Uterus (tissue), 4 donors: ENCODE results near the gene CFAP251. TPM values are rescaled to one million over a fixed set of nuclear protein-coding genes. Genes with fewer than 3 reads are reported as not detected.

Experiments
- DNase-seq, 2 donors: peaks; one replicate each; pipeline ENCODE4 v3.0.0-alpha.2; 2019 to 2020
- H3K27ac ChIP-seq, 2 donors: fragments of 200-600 bp; sonication (generic); 1 replicate in 1 of 2; 2 replicates in 1 of 2; pipeline ENCODE4 v1.5.1; 2016 to 2018
- H3K27me3 ChIP-seq, 2 donors: fragments of 200-600 bp; sonication (generic); one replicate each; pipeline ENCODE4 v1.5.1; 2018 to 2019; ENCODE audit warnings: control low read depth in 1 of 2
- H3K36me3 ChIP-seq, 2 donors: fragments of 200-600 bp; sonication (generic); one replicate each; pipeline ENCODE4 v1.5.1; 2019; ENCODE audit warnings: control low read depth in 1 of 2
- H3K4me1 ChIP-seq, 2 donors: fragments of 200-600 bp; sonication (generic); one replicate each; pipeline ENCODE4 v1.5.1; 2018 to 2019; ENCODE audit warnings: control low read depth in 1 of 2
- H3K4me3 ChIP-seq, 2 donors: fragments of 200-600 bp; sonication (generic); 1 replicate in 1 of 2; 2 replicates in 1 of 2; pipeline ENCODE4 v1.5.1; 2018 to 2019; ENCODE audit warnings: mild to moderate bottlenecking in 1 of 2
- H3K9me3 ChIP-seq, 2 donors: fragments of 200-600 bp; sonication (generic); one replicate each; pipeline ENCODE4 v1.5.1; 2019; ENCODE audit warnings: control low read depth in 1 of 2
- POLR2A ChIP-seq, 2 donors: fragments of 450-650 bp; IDR thresholded peaks; one replicate each; pipeline ENCODE4 v1.6.1; 2016; ENCODE audit warnings: antibody characterized with exemption in 2 of 2, mild to moderate bottlenecking in 1 of 2, moderate library complexity in 1 of 2
- intact Hi-C: fragments of 100-400 bp; cut with DNase I; formaldehyde crosslinking; loops from one replicate; pipeline ENCODE4 v1.15.1; 2023; ENCODE audit warnings: low total_unique reads
- total RNA-seq, 4 donors: library from RNA; depleted of rRNA in 3 of 4; stranded (reverse); fragments of >200 nt in 3 of 4; gene quantifications; one replicate each; pipeline versions ENCODE4 v1.1.0 to v1.2.4, GENCODE V29; 2014 to 2023
- TF ChIP-seq, protein P1 (sequence below), 4 experiments: fragments of 200-600 bp in 2 of 4; fragments of 450-650 bp in 2 of 4; sonication (generic) in 2 of 4; IDR thresholded peaks; one replicate each; pipeline ENCODE4 v1.5.1; 2016 to 2019; ENCODE audit warnings: antibody characterized with exemption in 4 of 4, mild to moderate bottlenecking in 2 of 4, moderate library complexity in 1 of 4
- donor health status: DM: yes; HTN: yes; CAD: no.

CFAP251 gene
- total RNA-seq, 4 donors from 2014 or later, result 5.9 to 135 (median 12.7) TPM

DNA sequence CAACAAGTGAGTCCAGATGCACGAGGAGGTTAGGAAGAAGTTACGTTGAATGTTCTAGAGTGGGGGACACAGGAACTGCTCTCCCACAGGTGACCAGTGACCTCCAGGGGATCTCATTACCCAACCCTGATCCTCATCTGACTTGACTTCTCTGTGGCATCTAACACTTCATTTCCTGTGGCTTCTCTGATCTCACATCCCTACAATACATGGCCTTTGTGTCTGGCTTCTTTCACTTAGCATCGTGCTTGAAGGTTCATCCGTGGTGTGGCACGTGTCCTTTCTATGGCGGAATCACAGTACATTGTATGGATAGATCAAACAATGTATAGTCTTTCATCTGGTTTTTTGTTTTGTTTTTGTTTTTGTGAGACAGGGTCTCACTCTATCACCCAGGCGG lies 19.3 kb downstream of the CFAP251 start:
- TF ChIP-seq POLR2A (IDR thresholded peaks at IDR 0.05), result no peak
- TF ChIP-seq, protein P1, sequence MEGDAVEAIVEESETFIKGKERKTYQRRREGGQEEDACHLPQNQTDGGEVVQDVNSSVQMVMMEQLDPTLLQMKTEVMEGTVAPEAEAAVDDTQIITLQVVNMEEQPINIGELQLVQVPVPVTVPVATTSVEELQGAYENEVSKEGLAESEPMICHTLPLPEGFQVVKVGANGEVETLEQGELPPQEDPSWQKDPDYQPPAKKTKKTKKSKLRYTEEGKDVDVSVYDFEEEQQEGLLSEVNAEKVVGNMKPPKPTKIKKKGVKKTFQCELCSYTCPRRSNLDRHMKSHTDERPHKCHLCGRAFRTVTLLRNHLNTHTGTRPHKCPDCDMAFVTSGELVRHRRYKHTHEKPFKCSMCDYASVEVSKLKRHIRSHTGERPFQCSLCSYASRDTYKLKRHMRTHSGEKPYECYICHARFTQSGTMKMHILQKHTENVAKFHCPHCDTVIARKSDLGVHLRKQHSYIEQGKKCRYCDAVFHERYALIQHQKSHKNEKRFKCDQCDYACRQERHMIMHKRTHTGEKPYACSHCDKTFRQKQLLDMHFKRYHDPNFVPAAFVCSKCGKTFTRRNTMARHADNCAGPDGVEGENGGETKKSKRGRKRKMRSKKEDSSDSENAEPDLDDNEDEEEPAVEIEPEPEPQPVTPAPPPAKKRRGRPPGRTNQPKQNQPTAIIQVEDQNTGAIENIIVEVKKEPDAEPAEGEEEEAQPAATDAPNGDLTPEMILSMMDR (IDR thresholded peaks at IDR 0.05), result no peak
- H3K4me3 ChIP-seq, result no peak overlapping the region
- no peaks in the 10 kb centered on the region for H3K36me3 ChIP-seq
- no peak for DNase-seq
- no peak overlapping the region for H3K27ac ChIP-seq
- no peaks in the 10 kb centered on the region for H3K27me3 ChIP-seq
- intact Hi-C loops, result no loop called here
- no peaks in the 10 kb centered on the region for H3K9me3 ChIP-seq
- no peaks in the 10 kb centered on the region for H3K4me1 ChIP-seq

DNA sequence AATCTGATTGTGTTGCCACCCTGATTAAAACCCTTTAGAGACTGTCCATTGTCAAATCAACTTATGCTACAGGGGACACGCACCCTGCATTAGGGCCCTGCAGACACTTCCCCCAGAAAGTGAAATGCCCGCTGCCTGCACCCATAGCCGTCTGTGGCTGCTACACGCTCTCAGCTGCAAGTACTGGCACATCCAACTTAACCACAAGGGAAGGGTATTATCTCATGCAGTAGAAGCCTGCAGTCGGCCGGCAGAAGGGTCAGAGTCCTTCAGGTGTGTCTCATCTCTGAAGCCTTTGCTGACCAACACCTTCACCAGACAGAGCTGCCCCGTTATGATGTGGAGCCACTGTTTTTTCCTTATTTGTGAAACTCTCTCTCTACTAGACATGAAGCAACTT lies 20.8 kb downstream of the CFAP251 start:
- H3K27ac ChIP-seq, result no peak overlapping the region
- TF ChIP-seq POLR2A (IDR thresholded peaks at IDR 0.05), result no peak
- TF ChIP-seq, protein P1 (IDR thresholded peaks at IDR 0.05), result no peak
- H3K36me3 ChIP-seq, result no peaks in the 10 kb centered on the region
- DNase-seq, result no peak
- no peaks in the 10 kb centered on the region for H3K9me3 ChIP-seq
- intact Hi-C loops, result no loop called here
- H3K4me1 ChIP-seq, result no peaks in the 10 kb centered on the region
- no peak overlapping the region for H3K4me3 ChIP-seq
- no peaks in the 10 kb centered on the region for H3K27me3 ChIP-seq

DNA sequence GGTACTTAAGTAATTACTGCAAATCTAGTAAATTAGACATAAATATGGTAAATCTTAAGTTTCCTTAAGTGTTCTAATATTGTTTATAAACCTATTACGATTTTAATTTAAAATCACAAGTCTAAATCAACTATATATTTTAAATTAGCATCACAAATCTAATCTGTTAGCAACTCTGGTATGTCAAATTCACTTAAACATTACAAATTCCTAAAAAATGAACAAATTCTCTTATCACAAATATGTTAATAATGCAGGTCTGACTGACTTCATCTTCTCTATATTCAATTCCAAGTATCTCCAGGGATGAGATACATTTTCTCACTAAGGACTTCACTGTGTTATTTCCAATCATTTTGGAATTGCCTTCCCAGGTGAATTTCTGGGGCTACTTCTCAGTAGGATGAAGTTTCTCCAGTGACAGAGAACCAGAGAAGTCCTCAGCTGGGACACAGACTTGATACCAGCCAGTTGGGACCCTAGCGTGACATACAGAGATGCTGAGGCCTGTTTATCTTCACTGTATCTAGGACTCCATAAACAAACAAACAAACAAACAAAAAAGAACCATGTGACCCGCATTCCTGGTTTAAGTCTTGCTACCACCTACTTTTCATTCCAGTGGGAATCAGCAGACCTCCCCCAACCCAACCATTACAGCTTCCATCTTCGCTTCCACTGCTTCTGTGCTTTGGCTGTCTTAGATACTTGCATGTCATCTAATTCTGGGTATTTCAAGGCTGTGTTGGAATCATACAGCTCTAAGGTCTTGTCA lies 21.8 kb downstream of the CFAP251 start:
- Histone ChIP-seq H3K36me3 (no peaks in the 10 kb centered on the region), H3K27me3 (no peaks in the 10 kb centered on the region), H3K4me3 (no peak overlapping the region), H3K27ac (no peak overlapping the region), H3K4me1 (no peaks in the 10 kb centered on the region), H3K9me3 (no peaks in the 10 kb centered on the region)
- TF ChIP-seq POLR2A (IDR thresholded peaks at IDR 0.05), result no peak
- TF ChIP-seq, protein P1 (IDR thresholded peaks at IDR 0.05), result no peak
- DNase-seq, result no peak
- intact Hi-C loops, result no loop called here

DNA sequence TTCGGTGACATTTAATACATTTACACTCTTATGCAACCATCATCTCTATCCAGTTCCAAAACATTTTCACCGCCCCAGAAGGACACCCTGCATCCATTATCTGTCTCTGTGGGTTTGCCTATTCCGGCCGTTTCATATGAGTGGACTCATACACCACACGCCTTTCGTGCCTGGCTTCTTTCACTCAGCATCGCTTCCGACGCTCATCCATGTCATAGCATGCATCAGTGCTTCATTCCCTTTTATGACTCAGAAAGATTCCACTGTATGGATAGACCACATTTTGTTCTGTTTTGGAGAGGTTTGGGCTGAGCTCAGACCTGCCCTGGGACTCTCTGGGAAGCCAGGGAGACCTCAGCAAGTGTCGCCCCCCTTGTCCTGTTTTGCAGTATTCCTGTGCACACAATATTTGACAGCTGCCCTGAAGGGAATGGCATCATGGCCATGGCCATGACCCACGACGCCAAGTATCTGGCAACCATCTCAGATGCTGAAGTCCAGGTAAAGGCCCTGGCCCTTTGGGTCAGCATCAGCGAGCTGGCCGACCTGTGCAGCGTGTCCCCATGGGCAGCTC lies 23.8 kb downstream of the CFAP251 start:
- H3K27ac ChIP-seq, result no peak overlapping the region
- no peaks in the 10 kb centered on the region for H3K36me3 ChIP-seq
- intact Hi-C loops, result no loop called here
- no peaks in the 10 kb centered on the region for H3K4me1 ChIP-seq
- H3K9me3 ChIP-seq, result no peaks in the 10 kb centered on the region
- no peak for DNase-seq
- H3K4me3 ChIP-seq, result no peak overlapping the region
- TF ChIP-seq, protein P1 (IDR thresholded peaks at IDR 0.05), result no peak
- no peak for TF ChIP-seq POLR2A (IDR thresholded peaks at IDR 0.05)
- H3K27me3 ChIP-seq, result no peaks in the 10 kb centered on the region

DNA sequence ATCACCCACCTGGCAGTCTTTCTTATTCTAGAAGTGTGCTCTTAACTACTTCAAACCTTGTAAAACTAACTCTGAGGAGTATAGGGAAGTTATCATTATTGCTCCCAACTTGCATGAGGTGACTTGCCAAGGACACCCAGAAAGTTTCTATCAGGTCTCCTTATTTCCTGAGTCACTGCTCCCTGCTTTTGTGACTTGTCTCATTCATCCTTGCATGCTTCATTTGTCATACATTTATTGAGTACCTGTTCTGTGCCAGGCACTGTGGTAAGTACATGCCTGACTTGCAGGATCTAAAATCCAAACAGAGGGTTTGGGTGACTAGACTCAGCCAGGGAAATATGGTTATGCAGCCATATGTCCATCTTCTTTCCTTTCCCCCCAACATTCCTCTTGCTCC lies 25.5 kb downstream of the CFAP251 start:
- intact Hi-C loops, result no loop called here
- no peaks in the 10 kb centered on the region for H3K4me1 ChIP-seq
- H3K36me3 ChIP-seq, result no peaks in the 10 kb centered on the region
- no peak for DNase-seq
- no peak overlapping the region for H3K4me3 ChIP-seq
- no peaks in the 10 kb centered on the region for H3K9me3 ChIP-seq
- TF ChIP-seq POLR2A (IDR thresholded peaks at IDR 0.05), result no peak
- TF ChIP-seq, protein P1 (IDR thresholded peaks at IDR 0.05), result no peak
- H3K27me3 ChIP-seq, result no peaks in the 10 kb centered on the region
- no peak overlapping the region for H3K27ac ChIP-seq
